SKM-1 treated with dmso at 0.1 percent for 144 hours (cell line): ENCODE results near the gene ACOX3.
"Not testable (repeated sequence)": the region's sequence is repeated elsewhere in the genome, so short reads cannot be mapped to it uniquely, and the experiment has no call there.

ENCODE experiments used
- DNase-seq: peaks from one replicate; lab custom pipeline; 2025; ENCODE audit not compliant: unreplicated experiment; lab: John Stamatoyannopoulos, UW

Gene ACOX3

GRCh38 chr4:8390577-8390976, 49.9 kb downstream of the ACOX3 start:
- DNase-seq = no peak

GRCh38 chr4:8388528-8388870, 52.0 kb downstream of the ACOX3 start:
- DNase-seq = no peak

DNA sequence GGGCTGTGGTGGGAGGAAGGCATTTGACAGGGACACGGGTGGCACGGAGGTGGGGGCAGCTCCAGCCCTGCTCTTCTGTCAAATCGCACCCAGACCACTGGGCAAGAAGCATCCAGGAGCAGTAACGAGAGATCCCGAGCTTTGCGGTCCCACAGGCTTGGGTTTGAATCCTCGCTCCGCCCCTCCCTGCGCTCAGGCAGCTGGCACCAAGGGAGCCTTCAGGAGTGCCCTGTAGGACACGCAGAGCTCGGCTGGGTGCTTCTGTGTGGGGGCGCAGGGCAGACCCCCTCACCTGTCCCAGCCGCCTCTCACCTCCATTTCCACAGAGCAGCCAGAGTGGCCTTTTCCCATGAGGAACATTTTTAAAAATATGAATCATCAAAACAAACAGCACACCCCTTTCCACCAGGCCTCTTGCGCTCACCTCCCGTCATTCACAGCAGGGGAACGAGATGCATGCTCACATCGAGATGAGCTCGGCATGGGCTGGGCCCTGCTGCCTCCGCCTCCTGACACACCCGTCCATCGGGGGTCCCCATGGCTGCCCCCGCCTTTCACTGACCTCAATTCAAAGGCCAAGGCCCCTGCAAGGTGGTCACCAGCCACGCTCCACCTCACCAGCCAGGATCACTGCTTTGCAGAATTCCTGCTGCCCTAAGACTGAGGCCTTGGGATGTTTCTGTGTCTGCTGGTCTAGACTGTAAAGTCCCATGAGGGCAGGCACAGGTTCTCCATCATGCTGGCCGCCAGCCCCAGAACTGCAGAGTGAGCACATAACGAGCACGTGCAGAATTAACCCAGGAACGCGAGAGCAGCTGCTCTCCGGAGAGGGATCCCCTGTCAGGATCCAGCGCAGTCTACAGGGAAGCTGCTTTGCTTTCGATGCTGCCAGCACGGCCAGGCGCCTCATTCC, 52.7 kb downstream of the ACOX3 start:
- no peak for DNase-seq

DNA sequence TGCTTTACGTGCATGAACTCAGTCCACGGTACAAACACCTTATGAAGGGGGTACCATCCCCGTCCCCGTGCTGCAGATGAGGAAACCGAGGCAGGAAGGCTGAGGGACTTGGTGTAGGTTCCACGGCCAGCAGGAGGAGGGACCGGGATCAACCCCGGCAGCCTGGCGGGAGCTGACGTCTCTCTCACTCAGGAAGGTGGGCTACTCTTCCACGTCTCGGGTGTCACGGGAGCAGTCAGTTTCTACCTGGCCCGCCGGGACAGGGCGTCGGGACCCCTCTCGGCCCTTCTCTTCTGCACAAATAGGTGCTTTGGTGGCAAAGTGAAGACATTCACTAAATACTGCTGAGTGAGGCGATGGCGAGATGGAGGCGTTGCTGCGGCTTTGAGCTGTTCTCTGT, 53.3 kb downstream of the ACOX3 start:
- no peak for DNase-seq

GRCh38 chr4:8386731-8387130, 53.8 kb downstream of the ACOX3 start:
- no peak for DNase-seq

DNA sequence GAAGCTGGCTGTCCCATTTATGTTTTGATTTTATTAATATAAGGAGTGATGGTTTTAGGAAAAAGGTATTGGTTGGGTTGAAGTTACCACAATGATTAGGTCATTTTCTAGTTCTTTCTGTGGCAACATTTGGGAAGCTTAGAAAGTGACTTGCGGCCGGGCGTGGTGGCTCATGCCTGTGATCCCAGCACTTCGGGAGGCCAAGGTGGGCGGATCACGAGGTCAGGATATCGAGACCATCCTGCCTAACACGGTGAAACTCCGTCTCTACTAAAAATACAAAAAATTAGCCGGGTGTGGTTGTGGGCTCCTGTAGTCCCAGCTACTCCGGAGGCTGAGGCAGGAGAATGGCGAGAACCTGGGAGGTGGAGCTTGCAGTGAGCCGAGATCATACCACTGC, 54.4 kb downstream of the ACOX3 start:
- not testable (repeated sequence) for DNase-seq

GRCh38 chr4:8385611-8386010, 54.9 kb downstream of the ACOX3 start:
- no peak for DNase-seq

- no peak for DNase-seq
Measured at GRCh38 chr4:8385106-8385505, 55.4 kb downstream of the ACOX3 start.

- no peak for DNase-seq
Measured at GRCh38 chr4:8384397-8385060, 56.0 kb downstream of the ACOX3 start.

DNA sequence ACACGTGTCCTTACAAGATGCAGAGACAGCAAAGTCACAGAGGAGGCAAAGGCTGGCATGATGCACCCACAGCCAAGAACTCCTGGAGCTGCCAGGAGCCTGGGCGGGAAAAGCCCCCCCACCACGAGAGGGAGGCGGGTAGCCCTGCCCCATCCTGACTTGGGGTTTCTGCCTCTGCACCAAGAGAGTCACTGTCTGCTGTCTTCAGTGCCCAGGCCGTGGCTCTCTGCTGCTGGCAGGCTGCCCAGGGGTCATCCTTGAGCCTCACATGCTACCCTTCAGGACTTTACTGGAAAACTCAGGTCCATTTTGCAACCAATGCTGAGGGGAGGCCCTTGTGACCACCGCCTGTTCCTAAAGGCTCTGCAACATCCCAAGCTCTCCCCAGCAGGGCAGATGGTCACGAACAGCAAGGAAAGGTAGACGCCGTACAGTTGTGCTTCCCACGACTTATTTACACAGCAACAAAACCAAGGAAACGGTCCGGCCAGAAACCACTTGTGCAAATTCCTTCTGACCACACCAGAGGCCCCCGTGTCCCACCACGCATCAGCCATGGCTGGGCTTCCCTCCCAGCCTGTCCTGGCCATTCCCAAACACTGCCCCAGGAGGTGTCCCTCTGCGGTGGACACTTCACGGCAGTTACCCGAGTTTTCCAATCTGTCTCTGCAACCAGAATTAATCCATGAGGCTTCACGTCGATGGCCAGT, 56.9 kb downstream of the ACOX3 start:
- DNase-seq = no peak

GRCh38 chr4:8383016-8383415, 57.5 kb downstream of the ACOX3 start:
- no peak for DNase-seq

GRCh38 chr4:8381814-8382581, 58.5 kb downstream of the ACOX3 start:
- DNase-seq = no peak

DNA sequence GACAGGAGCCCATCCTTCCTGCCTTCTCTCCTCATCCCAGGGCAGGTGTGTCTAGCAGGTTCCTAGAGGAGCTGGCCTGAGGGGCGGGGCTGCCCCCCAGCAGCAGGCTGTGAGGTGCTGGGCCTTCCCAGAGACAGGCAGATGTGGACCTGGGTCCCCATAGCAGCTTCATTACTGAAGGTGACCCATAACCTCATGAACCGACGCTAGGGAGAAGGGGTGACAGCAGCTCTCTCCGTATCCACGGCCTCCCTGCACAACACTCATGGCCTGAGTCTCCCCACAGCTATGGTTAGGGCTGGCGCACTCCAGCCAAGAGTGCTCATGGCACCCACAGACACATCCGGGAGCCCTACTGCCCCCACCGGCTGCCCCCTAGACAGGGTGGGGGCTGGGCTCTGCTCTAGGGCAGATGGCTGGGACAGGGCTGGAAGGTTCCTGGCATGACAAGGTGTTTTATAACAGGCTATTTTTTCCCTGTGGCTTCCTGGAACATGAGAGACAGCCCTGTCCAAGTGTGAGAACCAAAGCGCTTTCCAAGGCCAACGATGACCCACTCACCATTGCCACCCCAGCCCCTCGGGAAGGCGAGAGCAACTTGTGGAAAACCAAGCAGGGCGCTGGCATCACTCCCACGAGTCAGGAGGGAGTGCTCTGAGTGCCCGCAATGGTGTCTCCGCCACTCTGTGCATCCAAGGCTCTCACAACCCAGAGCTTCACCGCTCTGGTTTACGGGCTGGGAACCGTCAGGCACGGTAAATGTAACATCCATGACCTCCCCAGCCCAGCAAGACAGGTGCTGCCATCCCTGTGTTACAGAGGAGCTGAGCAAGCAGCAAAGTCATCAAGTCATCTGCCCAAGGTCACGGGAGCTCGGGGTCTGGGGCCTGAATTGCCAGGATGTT, 59.8 kb downstream of the ACOX3 start:
- DNase-seq = no peak

GRCh38 chr4:8379771-8380170, 60.8 kb downstream of the ACOX3 start:
- DNase-seq = no peak

DNA sequence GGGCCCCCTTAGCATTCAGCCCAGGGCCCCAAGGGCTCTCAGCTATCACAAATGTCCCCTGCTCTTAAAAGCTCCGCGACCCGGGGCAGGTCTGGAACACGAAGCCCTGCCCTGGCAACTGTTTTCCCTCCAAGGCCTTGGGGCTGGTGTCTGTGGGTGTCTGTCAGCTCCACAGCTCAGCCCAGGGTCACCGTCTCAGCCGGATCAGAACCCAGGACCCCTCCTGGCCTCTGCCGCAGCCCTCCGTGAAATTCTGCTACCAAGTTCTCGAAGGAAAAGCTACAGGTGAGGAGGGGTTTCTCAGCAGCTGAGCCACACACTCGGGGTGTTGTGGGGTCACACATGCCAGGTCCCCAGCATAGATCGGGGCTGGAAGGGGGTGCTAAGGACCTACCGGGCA, 61.2 kb downstream of the ACOX3 start:
- DNase-seq = no peak

GRCh38 chr4:8378776-8379175, 61.7 kb downstream of the ACOX3 start:
- DNase-seq = no peak

DNA sequence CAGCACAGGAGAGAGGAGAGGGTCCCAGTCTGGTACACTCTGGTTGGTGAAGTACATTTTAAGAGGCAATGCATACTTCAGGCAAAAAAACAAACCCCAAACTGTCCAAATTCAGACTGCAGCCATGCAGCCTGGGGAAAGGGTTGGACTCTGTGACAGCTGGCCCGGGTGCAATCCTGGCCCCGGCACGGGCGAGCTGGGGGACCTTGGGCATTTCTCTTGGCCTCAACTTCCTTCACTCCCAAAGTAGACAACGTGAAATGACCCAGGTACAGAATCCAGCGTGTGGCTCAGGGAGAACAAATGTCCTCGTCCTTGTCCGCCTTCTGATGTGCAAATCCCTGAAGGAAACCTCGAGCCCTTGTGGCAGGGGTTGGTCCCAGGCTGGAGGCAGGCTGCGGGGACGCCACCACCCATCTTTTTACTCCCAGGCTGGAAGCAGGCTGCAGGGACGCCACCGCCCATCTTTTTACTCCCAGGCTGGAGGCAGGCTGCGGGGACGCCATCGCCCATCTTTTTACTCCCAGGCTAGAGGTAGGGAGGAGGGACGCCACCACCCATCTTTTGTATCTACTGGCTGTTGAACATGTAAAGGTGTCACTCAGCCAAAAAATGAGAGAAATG, 62.3 kb downstream of the ACOX3 start:
- DNase-seq = no peak

GRCh38 chr4:8377103-8378075, 63.1 kb downstream of the ACOX3 start:
- no peak for DNase-seq
